ENCODE measurements around the gene SLC6A2. TPM values are rescaled to one million over a fixed set of nuclear protein-coding genes. Genes with fewer than 3 reads are reported as not detected.

Gene SLC6A2
- total RNA-seq, 1 experiment from 2014 or later: not detected

- DNase-seq (ENCODE audit: low read depth): no peak
- in situ Hi-C loops (cut with HindIII; ENCODE audit: low pct_unique_long_range_greater_than_20kb, low sequenced_read_pairs): no loop called here
Observed at GRCh38 chr16:55700067-55700466, 44.3 kb downstream of the SLC6A2 start.

GRCh38 chr16:55700961-55701360 lies 45.2 kb downstream of the SLC6A2 start:
- in situ Hi-C loops (cut with HindIII; ENCODE audit: low pct_unique_long_range_greater_than_20kb, low sequenced_read_pairs): no loop called here
- no peak for DNase-seq (ENCODE audit: low read depth)

- peak; percentile 10 for DNase-seq (ENCODE audit: low read depth)
- in situ Hi-C loops (cut with HindIII; ENCODE audit: low pct_unique_long_range_greater_than_20kb, low sequenced_read_pairs): no loop called here
Observed at GRCh38 chr16:55701442-55702319, 45.9 kb downstream of the SLC6A2 start.

GRCh38 chr16:55703003-55704001 lies 47.5 kb downstream of the SLC6A2 start:
- in situ Hi-C loops (cut with HindIII; ENCODE audit: low pct_unique_long_range_greater_than_20kb, low sequenced_read_pairs): no loop called here

GRCh38 chr16:55706739-55707384 lies 51.1 kb downstream of the SLC6A2 start:
- no peak for DNase-seq (ENCODE audit: low read depth)
- in situ Hi-C loops (cut with HindIII; ENCODE audit: low pct_unique_long_range_greater_than_20kb, low sequenced_read_pairs): no loop called here

More at GRCh38 chr16:55703003-55704001, 47.5 kb downstream of the SLC6A2 start:
- peak; percentile 15 for DNase-seq (ENCODE audit: low read depth)

GRCh38 chr16:55709801-55710200 lies 54.0 kb downstream of the SLC6A2 start:
- in situ Hi-C loops (cut with HindIII; ENCODE audit: low pct_unique_long_range_greater_than_20kb, low sequenced_read_pairs): no loop called here
- DNase-seq (ENCODE audit: low read depth): no peak

- no peak for DNase-seq (ENCODE audit: low read depth)
- in situ Hi-C loops (cut with HindIII; ENCODE audit: low pct_unique_long_range_greater_than_20kb, low sequenced_read_pairs): no loop called here
Observed at GRCh38 chr16:55710466-55710865, 54.7 kb downstream of the SLC6A2 start.

- DNase-seq (ENCODE audit: low read depth): peak; percentile 23
- in situ Hi-C loops (cut with HindIII; ENCODE audit: low pct_unique_long_range_greater_than_20kb, low sequenced_read_pairs): no loop called here
Observed at GRCh38 chr16:55711959-55712876, 56.4 kb downstream of the SLC6A2 start.

GRCh38 chr16:55713103-55713502 lies 57.3 kb downstream of the SLC6A2 start:
- in situ Hi-C loops (cut with HindIII; ENCODE audit: low pct_unique_long_range_greater_than_20kb, low sequenced_read_pairs): no loop called here
- no peak for DNase-seq (ENCODE audit: low read depth)

GRCh38 chr16:55717326-55717725 lies 61.5 kb downstream of the SLC6A2 start:
- DNase-seq (ENCODE audit: low read depth): no peak
- in situ Hi-C loops (cut with HindIII; ENCODE audit: low pct_unique_long_range_greater_than_20kb, low sequenced_read_pairs): no loop called here

GRCh38 chr16:55725055-55725777 lies 69.4 kb downstream of the SLC6A2 start:
- in situ Hi-C loops (cut with HindIII; ENCODE audit: low pct_unique_long_range_greater_than_20kb, low sequenced_read_pairs): no loop called here
- DNase-seq (ENCODE audit: low read depth): no peak

GRCh38 chr16:55728797-55729196 lies 73.0 kb downstream of the SLC6A2 start:
- in situ Hi-C loops (cut with HindIII; ENCODE audit: low pct_unique_long_range_greater_than_20kb, low sequenced_read_pairs): no loop called here

GRCh38 chr16:55730115-55730514 lies 74.3 kb downstream of the SLC6A2 start:
- in situ Hi-C loops (cut with HindIII; ENCODE audit: low pct_unique_long_range_greater_than_20kb, low sequenced_read_pairs): no loop called here
- DNase-seq (ENCODE audit: low read depth): no peak

More at GRCh38 chr16:55728797-55729196, 73.0 kb downstream of the SLC6A2 start:
- DNase-seq (ENCODE audit: low read depth): no peak

GRCh38 chr16:55732496-55732895 lies 76.7 kb downstream of the SLC6A2 start:
- no peak for DNase-seq (ENCODE audit: low read depth)
- in situ Hi-C loops (cut with HindIII; ENCODE audit: low pct_unique_long_range_greater_than_20kb, low sequenced_read_pairs): no loop called here

GRCh38 chr16:55734665-55735064 lies 78.9 kb downstream of the SLC6A2 start:
- in situ Hi-C loops (cut with HindIII; ENCODE audit: low pct_unique_long_range_greater_than_20kb, low sequenced_read_pairs): no loop called here
- no peak for DNase-seq (ENCODE audit: low read depth)

- DNase-seq (ENCODE audit: low read depth): no peak
- in situ Hi-C loops (cut with HindIII; ENCODE audit: low pct_unique_long_range_greater_than_20kb, low sequenced_read_pairs): no loop called here
Observed at GRCh38 chr16:55735120-55735781, 79.5 kb downstream of the SLC6A2 start.

Measured in Caki2 (cell line).